Activated CD4-positive, alpha-beta T cell treated with anti-CD3 and anti-CD28 coated beads for 48 hours (primary cell): ENCODE data around the gene DMRTC2.

Experiments
- DNase-seq: peaks from one replicate; pipeline ENCODE4 v3.0.0-alpha.2; 2020

The DMRTC2 gene

DNA sequence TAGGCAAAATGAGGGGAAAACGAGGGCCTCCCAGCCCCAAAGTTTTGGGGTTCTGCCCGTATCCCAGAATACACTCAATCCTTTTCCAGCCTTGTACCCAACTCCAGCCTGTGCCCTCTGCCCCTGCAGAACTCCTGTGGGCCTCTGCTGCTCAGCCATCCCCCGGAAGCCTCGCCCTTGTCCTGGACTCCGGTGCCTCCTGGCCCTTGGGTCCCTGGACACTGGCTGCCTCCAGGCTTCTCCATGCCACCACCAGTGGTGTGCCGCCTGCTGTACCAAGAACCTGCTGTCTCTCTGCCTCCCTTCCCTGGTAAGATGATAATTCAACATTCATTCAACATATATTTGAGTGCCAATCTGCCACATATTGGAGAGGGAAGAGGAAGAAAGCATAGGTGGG lies 3.8 kb downstream of the DMRTC2 start:
- no peak for DNase-seq

- no peak for DNase-seq
These were observed 4.2 kb downstream of the DMRTC2 start for GRCh38 chr19:41849067-41849466.

DNA sequence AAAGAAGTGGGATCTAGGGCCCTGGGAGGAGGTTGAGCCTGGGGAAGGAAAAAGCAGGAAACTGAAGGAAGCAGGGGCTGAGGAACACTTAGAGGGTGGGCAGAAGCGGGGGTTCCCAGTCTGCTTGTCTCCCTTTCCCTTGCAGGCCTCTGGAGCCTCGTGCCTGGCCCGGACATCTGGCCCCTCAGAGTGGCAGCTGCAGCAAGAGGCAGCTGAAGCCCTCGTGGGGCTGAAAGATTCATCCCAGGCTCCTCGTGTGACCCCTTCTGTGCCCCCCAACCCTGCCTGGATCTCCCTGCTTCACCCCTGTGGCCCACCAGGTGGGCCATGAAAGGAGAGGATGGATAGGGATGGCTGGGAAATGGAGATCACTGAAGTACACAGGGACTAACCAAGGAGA lies 5.5 kb downstream of the DMRTC2 start:
- no peak for DNase-seq

DNA sequence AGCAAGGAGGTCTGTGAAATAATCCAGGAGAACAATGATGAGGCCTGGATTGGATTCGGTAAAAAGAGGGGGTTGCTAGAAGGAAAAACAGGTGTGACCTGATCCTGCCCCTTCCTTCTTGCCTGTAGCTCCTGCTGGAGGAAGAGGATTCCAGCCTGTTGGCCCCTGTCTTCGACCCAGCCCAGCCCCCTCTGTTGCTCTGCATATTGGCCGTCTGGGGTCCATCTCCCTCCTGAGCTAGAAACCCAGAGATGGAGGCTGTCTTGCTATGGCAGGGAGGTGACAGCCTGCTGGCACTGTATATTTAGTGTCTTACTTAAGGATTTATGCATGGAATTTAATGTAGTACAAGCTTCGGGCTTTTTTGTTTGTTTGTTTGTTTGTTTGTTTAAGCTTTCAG lies 6.6 kb downstream of the DMRTC2 start:
- DNase-seq, result no peak

DNA sequence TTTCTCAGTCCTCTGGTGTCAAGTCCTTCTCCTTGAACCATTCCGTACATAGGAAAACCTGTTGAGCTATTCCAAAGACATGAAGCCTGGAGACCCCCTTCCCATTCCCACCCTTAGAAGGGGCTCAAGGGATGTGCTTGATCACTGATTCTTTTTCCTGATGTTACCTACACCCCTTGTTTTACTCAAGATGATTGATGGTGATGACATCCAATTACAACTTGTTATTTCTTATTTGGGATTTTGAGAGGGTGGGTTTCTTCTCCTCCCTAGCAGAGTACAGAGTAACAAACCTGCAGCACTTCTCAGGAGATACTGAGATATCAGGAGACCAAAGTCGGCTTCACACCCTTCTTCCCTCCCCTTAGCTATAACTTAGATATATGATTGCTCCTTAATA lies 8.5 kb downstream of the DMRTC2 start:
- DNase-seq, result no peak

DNA sequence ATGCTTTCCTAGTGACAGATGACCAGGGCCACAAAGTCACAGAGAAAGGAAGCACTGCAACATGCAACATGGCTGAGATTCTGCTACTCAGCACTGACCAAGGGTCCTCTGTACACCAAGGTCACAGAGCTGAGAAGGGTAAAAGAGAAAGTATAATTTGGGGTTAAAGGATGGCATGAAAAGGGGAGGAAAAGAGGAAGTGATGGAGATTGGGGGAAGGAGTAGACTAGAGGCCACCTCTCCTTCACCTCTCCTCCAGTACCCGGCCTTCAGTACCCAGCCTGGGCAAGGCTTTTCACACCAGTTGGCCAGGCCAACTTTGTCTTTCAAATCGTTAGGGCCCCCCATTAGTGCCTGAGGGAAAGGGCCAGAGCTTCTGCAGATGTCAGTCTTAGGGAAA lies 8.9 kb downstream of the DMRTC2 start:
- DNase-seq, result no peak

DNA sequence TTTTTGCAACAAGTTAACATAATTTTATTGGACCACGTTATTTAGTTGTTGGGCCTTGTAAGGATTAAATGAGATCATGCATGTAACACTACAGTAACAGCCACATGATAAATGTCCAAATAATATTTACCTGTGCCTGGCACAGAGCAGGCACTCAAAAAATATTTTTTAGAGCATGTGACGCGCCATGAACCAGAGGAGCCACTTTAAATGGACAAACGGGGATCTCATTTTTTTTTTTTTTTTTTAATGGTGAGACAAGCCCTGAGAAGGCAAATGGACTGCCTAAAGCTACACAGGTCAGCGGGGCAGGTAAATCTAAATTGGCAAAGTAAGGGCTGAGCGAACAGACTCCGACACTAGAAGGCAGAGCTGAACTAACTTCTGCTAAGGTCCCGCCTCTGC lies 14.4 kb downstream of the DMRTC2 start:
- no peak for DNase-seq

DNA sequence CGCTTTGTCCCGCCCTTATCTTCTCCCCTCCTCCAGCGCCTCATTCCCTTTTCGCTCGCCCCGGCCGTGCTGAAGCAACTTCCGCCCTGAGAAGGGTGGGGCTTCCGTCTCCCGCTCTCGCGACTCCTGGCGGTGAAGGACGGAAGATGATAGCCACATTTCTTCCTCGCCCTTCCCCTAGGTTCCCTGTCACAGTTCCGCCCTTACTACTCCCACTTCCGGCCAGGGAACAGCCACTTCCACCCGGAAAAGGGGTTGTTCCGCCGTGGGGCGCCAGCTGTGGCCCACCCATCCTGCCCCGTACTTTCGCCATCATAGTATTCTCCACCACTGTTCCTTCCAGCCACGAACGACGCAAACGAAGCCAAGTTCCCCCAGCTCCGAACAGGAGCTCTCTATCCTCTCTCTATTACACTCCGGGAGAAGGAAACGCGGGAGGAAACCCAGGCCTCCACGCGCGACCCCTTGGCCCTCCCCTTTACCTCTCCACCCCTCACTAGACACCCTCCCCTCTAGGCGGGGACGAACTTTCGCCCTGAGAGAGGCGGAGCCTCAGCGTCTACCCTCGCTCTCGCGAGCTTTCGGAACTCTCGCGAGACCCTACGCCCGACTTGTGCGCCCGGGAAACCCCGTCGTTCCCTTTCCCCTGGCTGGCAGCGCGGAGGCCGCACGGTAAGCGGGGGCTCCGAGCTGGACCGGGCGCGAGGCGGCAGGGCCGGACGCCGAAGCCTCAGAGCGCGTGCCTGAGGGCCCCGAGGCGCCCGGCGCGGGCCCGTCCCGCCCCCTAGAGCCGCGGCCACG lies 15.0 kb downstream of the DMRTC2 start, which contains the start of gene RPS19:
Gene RPS19 (plus strand): TSS at position 638 of the 801 bp plus-strand sequence. CDS start 520 bp downstream, outside the sequence.
- peak; percentile 99 for DNase-seq

DNA sequence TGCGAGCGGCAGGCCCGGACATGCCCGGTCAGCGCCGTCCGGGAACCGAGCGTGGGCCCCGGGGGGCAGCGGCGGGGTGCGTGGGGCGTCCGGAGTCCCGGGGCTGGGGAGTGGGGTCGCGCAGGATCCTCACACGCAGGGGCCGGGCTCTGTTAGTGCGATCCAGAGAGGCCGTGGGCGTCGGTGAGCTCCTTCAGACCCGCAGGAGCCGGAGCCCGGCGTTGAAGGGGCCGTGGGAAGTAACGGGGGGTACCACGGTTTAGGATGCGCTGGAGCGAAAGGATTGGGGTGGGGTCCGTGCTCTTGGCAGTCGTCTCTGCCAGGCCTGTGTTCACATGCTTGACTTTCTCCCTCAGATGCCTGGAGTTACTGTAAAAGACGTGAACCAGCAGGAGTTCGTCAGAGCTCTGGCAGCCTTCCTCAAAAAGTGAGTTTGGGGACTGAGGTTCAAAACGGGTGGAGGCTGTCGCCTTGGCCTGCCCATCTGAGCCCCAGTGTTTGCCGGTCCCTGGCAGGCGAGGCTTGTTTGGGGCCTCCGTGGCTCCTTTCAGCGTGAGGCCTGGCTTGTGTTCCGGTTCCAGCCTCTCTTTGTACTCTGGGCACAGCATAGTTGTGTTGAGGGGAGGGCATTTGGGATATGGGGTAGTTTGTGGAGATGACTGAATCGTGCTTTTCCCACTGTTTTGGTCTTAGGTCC lies 15.7 kb downstream of the DMRTC2 start:
- peak; percentile 57 for DNase-seq

DNA sequence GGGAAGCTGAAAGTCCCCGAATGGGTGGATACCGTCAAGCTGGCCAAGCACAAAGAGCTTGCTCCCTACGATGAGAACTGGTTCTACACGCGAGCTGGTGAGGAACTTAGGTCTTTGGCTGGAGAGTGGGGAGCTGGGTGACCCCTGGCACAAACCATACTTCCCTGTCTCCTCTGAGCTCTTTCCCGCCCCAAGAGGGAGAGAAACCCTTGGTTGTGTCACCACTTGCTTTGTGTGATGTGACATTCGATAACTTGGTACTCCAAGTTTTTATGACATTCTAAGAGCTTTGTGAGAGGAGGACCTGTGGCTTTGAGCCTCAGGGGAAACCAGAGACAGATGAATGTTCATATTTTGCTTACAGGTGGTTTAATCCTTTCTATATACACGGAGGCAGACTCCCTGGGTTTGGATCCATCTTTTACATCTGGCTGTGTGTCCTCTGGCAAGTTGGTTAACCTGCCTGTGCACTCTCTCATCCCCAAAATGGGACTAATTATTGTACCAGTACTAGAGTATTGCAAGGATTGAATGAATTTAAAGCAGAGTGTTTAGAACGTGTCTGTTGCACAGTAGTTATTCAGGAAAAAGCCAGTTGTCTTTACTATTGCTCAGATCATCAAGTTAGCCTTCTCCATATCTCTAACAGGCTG lies 16.4 kb downstream of the DMRTC2 start:
- DNase-seq, result no peak

DNA sequence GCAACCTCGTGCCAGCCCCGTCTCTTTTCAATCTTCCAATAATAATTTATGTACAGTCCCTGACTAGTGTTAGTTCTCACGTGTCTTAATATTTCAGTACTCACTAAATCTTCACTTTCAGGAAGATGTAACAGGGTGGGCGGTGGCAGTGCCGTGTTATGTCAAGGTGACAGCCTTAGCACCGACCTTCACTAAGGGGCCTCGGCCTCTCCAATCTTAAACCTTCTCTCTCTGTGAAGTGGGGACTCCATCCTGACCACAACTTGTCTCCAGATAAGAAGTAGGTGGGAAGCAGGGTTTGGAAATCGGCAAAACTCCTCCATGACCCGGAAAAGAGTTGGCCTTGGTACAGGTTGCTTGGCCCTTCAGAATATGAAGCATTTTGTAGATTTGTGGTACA lies 17.0 kb downstream of the DMRTC2 start:
- peak; percentile 21 for DNase-seq

DNA sequence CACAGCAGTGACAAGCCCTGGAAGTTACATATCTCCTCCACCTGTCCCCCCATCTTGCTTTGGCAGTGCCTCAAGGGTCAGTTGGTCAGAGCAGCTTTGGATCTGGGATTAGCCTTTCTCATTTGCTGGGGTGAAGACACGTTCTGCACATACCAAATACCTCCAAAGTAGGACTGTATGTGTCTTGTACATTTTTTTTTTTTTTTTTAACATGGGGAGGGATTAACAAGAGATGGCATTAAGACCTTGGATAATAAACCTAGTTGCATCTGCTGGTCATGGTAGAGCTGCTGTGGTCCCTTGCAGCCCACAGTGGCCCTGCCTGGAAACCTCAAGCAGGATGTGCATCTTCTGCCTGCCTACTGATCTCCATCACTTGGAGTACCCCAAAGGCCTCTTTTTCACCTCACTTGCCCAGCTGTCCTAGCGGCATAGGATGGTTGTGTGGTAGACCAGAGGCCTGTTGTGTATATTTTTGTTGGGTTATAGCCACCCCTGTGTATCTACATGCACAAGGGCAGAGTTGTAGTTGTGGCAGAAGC lies 17.7 kb downstream of the DMRTC2 start:
- peak; percentile 12 for DNase-seq

DNA sequence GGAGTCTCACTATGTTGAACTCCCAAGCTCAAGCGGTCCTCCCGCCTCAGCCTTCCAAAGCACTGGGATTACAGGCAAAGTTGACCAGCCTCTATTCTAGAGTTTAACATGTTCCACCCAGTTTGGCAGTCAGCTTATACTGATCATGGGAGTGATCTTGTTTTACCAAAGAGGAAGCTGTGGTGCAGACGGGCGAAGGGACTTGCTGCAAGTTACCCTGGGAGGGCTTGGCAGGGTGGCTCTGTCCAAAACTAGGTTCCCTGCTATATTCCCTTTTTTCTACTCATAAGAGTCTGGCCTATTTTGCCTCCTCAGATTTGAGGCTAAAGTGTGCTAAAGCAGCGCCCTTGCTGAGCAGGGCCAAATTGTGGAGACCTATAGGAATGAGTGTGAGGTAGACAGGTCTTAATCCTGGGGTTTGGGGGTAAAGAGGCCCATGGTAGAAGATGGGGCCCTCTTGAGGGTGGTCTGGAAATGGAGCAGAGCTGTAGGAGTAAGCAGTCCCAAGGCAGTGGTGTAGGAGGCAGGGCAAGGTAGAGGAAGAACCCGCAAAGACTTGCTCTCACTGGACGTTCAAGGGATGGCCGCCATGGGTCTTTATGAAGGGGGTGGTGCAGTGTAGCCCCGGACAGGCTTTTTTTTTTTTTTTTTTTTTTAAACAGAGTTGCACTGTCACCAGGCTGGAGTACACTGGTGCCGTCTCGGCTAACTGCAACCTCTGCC lies 18.5 kb downstream of the DMRTC2 start:
- DNase-seq, result peak; percentile 5

DNA sequence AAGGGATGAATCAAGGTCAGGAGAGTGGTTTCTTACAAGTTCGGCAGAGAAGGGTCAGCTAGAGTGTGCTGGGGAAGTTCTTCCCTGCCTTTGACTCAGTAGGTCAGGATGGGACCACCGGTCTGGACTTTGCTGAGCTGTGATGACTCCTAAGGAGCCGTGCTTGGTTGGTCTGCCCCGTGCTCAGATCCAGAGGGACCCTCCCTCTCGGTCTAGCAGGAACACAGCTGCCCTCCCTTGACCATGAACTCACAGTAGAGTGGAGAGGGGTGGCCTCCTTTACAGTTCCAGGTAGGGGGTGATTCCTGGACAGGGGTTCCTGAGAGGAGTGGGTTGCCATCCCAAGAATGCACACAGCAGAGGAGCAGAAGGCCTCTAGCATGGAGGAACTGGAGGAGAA lies 19.5 kb downstream of the DMRTC2 start:
- no peak for DNase-seq

- peak; percentile 44 for DNase-seq
These were observed 21.4 kb downstream of the DMRTC2 start for GRCh38 chr19:41866284-41866683.

- DNase-seq, result no peak
These were observed 23.5 kb downstream of the DMRTC2 start for GRCh38 chr19:41868120-41868988.

DNA sequence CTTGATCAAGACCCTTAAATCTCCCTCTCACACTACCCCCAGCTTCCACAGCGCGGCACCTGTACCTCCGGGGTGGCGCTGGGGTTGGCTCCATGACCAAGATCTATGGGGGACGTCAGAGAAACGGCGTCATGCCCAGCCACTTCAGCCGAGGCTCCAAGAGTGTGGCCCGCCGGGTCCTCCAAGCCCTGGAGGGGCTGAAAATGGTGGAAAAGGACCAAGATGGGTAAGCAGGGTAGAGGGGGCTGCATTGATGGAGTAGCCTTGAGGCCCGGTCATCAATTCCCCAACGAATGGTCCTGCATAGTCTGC lies 24.1 kb downstream of the DMRTC2 start:
- no peak for DNase-seq

DNA sequence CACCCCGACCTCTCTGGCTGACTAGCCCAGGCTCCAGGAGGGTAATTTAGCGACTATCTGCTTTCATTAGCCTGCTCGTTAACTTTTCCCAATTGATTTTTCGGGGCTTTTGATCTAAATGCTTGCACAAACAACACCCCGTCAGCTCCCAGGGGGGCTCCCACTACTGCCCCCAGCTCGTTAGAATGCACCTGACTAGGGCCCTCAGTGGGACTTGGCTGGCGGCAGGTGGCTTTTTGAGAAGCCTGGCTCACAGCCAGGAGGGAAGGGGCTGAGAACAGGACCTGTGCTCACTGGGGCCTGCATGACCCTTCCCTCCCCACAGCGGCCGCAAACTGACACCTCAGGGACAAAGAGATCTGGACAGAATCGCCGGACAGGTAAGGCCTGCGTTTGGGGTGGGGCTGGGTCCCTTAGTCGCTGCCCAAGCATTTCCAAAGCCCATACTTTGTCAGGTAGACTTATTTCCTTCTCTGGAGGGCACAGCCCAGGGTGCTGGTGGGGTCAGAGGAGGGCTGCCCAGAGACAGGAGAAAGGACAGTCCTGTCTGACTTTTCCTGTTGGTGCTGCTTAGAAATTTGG lies 24.6 kb downstream of the DMRTC2 start:
- no peak for DNase-seq

DNA sequence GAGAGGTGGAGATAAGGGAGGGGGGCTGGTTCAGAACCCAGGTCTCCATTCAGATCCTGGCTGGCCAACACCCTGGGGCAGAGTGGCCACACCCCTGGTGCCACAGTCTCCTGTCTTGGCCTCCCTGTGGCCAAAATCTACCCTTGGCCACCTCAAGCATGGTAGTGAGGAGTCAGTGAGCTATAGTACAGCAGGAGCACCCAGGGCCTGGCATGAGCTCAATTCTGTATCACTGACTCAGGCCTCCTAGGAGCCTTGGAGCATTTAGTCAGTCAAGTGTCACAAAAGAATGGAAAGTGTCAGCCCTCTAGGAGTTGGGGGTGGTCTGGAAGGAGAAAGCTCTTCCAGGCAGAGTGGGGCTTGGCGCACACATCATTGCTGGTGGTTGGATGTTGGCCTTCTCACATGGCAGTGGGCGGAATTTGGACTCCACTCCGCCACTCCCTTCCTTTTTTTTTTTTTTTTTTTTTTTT lies 25.6 kb downstream of the DMRTC2 start:
- peak; percentile 52 for DNase-seq

DNA sequence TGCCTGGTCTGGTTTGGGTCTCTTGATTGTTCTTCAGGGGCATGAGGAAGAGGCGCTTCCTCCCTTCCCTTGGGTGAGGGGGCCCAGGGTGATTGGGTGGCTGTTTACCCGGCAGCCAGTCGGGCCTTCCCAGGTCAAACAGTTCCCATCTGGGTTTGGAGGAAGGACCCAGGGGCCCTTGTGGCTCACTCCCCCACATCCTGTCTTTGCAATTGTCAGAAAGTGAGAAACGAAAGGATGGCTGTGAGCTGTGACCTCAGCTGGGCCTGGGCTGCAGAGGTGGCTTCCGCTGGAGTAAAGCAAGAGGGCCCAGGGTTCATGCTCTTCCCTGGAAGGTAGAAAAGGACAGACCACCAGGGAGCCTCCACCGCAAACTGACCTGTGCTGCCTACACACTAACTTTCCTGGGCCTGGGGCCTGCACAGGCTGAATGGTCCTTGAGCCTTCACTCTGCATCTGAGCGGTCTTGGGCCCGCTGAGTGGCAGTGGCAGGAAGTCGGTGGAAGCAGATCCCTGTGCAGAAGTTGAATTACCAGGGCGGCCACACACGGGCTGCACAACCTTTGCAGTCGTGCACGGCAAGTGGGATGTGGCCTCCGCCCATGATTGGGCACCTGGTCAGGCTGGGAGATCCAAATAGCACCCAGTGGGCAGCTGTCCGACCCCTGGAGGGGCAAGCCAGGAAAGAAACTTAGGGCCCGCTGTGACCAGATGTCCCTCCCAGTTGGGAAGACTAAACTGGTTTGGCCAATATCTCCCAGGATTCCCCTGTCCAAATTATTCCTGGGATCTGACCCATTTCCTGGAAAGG lies 26.9 kb downstream of the DMRTC2 start:
- DNase-seq, result peak; percentile 80

- no peak for DNase-seq
These were observed 27.5 kb downstream of the DMRTC2 start for GRCh38 chr19:41872384-41872774.
